Measurements from ENCODE around the gene PDE1C. TPM values are rescaled to one million over a fixed set of nuclear protein-coding genes. Genes with fewer than 3 reads are reported as not detected.

Gene PDE1C
- total RNA-seq, 1 donor from 2014 or later, result 54.6 TPM

GRCh38 chr7:31934551-31934950 is 135.7 kb downstream of the PDE1C start:
- Mint-ChIP-seq H3K4me1 (ENCODE audit: low read depth) (peaks cover 24% of the 10 kb centered on the region), H3K36me3 (ENCODE audit: low read depth) (peaks cover 2% of the 10 kb centered on the region), H3K27me3 (ENCODE audit: low read depth) (no peaks in the 10 kb centered on the region), H3K27ac (ENCODE audit: unreplicated experiment) (peak overlapping the region; percentile 56), H3K9me3 (ENCODE audit: low read depth) (peaks cover 7% of the 10 kb centered on the region), H3K4me3 (ENCODE audit: unreplicated experiment) (no peak overlapping the region)
- TF ChIP-seq CTCF (IDR thresholded peaks at IDR 0.05), result no peak
- no peak for DNase-seq (ENCODE audit: low spot score)

GRCh38 chr7:31933481-31933880 is 136.7 kb downstream of the PDE1C start:
- Mint-ChIP-seq H3K9me3 (ENCODE audit: low read depth) (peaks cover 15% of the 10 kb centered on the region), H3K27ac (ENCODE audit: unreplicated experiment) (no peak overlapping the region), H3K4me1 (ENCODE audit: low read depth) (peaks cover 24% of the 10 kb centered on the region), H3K27me3 (ENCODE audit: low read depth) (no peaks in the 10 kb centered on the region), H3K36me3 (ENCODE audit: low read depth) (peaks cover 5% of the 10 kb centered on the region), H3K4me3 (ENCODE audit: unreplicated experiment) (no peak overlapping the region)
- no peak for DNase-seq (ENCODE audit: low spot score)
- TF ChIP-seq CTCF (IDR thresholded peaks at IDR 0.05), result no peak

GRCh38 chr7:31926991-31927584 is 143.1 kb downstream of the PDE1C start:
- Mint-ChIP-seq H3K27ac (ENCODE audit: unreplicated experiment) (no peak overlapping the region), H3K4me3 (ENCODE audit: unreplicated experiment) (no peak overlapping the region), H3K36me3 (ENCODE audit: low read depth) (peaks cover 5% of the 10 kb centered on the region), H3K4me1 (ENCODE audit: low read depth) (peaks cover 19% of the 10 kb centered on the region), H3K27me3 (ENCODE audit: low read depth) (no peaks in the 10 kb centered on the region), H3K9me3 (ENCODE audit: low read depth) (peaks cover 15% of the 10 kb centered on the region)
- no peak for TF ChIP-seq CTCF (IDR thresholded peaks at IDR 0.05)
- no peak for DNase-seq (ENCODE audit: low spot score)

GRCh38 chr7:31925753-31926454 is 144.3 kb downstream of the PDE1C start:
- Mint-ChIP-seq H3K9me3 (ENCODE audit: low read depth) (peaks cover 15% of the 10 kb centered on the region), H3K27me3 (ENCODE audit: low read depth) (no peaks in the 10 kb centered on the region), H3K36me3 (ENCODE audit: low read depth) (peaks cover 5% of the 10 kb centered on the region)

GRCh38 chr7:31924251-31924650 is 146.0 kb downstream of the PDE1C start:
- DNase-seq (ENCODE audit: low spot score), result no peak
- Mint-ChIP-seq H3K4me3 (ENCODE audit: unreplicated experiment) (no peak overlapping the region), H3K4me1 (ENCODE audit: low read depth) (peaks cover 22% of the 10 kb centered on the region), H3K9me3 (ENCODE audit: low read depth) (peaks cover 8% of the 10 kb centered on the region), H3K27ac (ENCODE audit: unreplicated experiment) (no peak overlapping the region), H3K27me3 (ENCODE audit: low read depth) (no peaks in the 10 kb centered on the region), H3K36me3 (ENCODE audit: low read depth) (peaks cover 2% of the 10 kb centered on the region)
- TF ChIP-seq CTCF (IDR thresholded peaks at IDR 0.05), result no peak

More at GRCh38 chr7:31925753-31926454, 144.3 kb downstream of the PDE1C start:
- DNase-seq (ENCODE audit: low spot score), result no peak
- H3K27ac Mint-ChIP-seq (ENCODE audit: unreplicated experiment), result no peak overlapping the region
- peaks cover 22% of the 10 kb centered on the region for H3K4me1 Mint-ChIP-seq (ENCODE audit: low read depth)
- H3K4me3 Mint-ChIP-seq (ENCODE audit: unreplicated experiment), result no peak overlapping the region
- no peak for TF ChIP-seq CTCF (IDR thresholded peaks at IDR 0.05)
